SJSA1 (cell line): ENCODE measurements around the gene LMOD2. TPM values are rescaled to one million over a fixed set of nuclear protein-coding genes. Genes with fewer than 3 reads are reported as not detected.

Source experiments
- DNase-seq, 2 experiments: peaks; one replicate each; pipeline ENCODE4 v3.0.0-alpha.2; 2015 to 2020; ENCODE audit warnings: low spot score in 2 of 2, low read depth in 1 of 2
- H3K27ac ChIP-seq: fragments of 250-450 bp; sonication (Bioruptor Pico); 2 replicates; pipeline ENCODE4 v1.5.1; 2020; ENCODE audit warnings: mild to moderate bottlenecking, moderate library complexity
- H3K27me3 ChIP-seq: fragments of 250-450 bp; sonication (Bioruptor Pico); replicated peaks from 2 replicates; pipeline ENCODE4 v1.5.1; 2020; ENCODE audit warnings: mild to moderate bottlenecking, moderate library complexity
- H3K36me3 ChIP-seq: fragments of 250-450 bp; sonication (Bioruptor Pico); 2 replicates; pipeline ENCODE4 v1.5.1; 2020; ENCODE audit warnings: mild to moderate bottlenecking
- H3K4me1 ChIP-seq: fragments of 250-450 bp; sonication (Bioruptor Pico); replicated peaks from 2 replicates; pipeline ENCODE4 v1.6.1; 2021; ENCODE audit warnings: mild to moderate bottlenecking
- H3K4me3 ChIP-seq: fragments of 250-450 bp; sonication (Bioruptor Pico); 2 replicates; pipeline ENCODE4 v1.5.1; 2020; ENCODE audit warnings: mild to moderate bottlenecking
- H3K9me3 ChIP-seq: fragments of 250-450 bp; sonication (Bioruptor Pico); replicated peaks from 2 replicates; pipeline ENCODE4 v1.5.1; 2020; ENCODE audit warnings: mild to moderate bottlenecking
- total RNA-seq: library from RNA; depleted of rRNA; stranded (reverse); fragments of >200 nt; shearing (Covaris generic); gene quantifications from 2 replicates; pipeline ENCODE4 v1.2.3, GENCODE V29; 2014; rRNA removed

LMOD2 gene, protein sequence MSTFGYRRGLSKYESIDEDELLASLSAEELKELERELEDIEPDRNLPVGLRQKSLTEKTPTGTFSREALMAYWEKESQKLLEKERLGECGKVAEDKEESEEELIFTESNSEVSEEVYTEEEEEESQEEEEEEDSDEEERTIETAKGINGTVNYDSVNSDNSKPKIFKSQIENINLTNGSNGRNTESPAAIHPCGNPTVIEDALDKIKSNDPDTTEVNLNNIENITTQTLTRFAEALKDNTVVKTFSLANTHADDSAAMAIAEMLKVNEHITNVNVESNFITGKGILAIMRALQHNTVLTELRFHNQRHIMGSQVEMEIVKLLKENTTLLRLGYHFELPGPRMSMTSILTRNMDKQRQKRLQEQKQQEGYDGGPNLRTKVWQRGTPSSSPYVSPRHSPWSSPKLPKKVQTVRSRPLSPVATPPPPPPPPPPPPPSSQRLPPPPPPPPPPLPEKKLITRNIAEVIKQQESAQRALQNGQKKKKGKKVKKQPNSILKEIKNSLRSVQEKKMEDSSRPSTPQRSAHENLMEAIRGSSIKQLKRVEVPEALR
- not detected in 2 replicates for total RNA-seq

DNA sequence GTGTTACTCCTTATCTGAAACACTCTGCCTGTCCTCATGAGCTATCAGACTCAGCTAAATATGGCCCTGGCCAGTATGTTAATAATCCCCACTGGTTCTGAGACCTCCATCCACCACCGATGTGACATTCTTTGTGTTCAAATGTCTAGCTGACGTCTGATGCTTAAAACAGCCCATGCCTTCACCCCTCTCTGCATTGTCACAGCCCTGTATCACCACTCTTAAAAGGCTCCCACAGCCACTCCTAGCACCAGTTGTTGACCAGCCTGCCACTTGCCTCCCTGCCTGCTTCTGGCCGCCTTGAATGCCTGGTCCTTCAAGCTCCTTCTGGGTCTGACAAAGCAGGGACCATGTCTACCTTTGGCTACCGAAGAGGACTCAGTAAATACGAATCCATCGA lies at the start of gene LMOD2:
TSS of gene LMOD2 (plus strand) at position 253 of the 400 bp plus-strand sequence. CDS start at position 351, 98 bp downstream.
- no peaks in the 10 kb centered on the region for H3K4me1 ChIP-seq
- H3K9me3 ChIP-seq: no peaks in the 10 kb centered on the region; the same call in 1 of the 2 replicates
- no peaks in the 10 kb centered on the region for H3K27me3 ChIP-seq
- H3K4me3 ChIP-seq: no peak within 1 kb of the TSS
- no peak for DNase-seq
- no peak within 1 kb of the TSS for H3K27ac ChIP-seq
- no peaks in the 10 kb centered on the region for H3K36me3 ChIP-seq

DNA sequence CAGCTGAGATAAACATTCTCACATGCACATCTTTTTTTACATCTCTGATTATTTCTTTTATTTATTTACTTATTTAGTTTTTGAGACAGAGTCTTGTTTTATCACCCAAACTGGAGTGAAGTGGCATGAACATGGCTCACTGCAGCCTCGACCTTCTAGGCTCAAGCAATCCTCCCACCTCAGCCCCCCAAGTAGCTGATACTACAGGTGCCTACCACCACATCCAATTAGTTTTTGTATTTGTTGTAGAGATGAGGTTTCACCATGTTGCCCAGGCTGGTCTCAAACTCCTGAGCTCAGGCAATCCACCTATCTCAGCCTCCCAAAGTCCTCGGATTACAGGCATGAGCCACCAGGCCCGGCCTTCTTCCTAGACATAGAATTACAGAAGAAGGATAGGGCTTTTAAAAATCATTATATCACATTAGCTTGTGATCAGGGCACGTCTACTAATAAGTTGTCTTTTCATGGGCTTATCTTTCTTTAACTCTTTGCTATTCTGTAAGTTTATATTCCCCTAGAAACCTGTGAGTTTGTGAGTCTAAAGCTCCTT lies 48.2 kb upstream of the LMOD2 start:
- Histone ChIP-seq H3K4me1 (no peaks in the 10 kb centered on the region), H3K9me3 (no peaks in the 10 kb centered on the region), H3K4me3 (no peak overlapping the region), H3K27me3 (no peaks in the 10 kb centered on the region), H3K36me3 (no peaks in the 10 kb centered on the region), H3K27ac (no peak overlapping the region)
- DNase-seq: no peak

DNA sequence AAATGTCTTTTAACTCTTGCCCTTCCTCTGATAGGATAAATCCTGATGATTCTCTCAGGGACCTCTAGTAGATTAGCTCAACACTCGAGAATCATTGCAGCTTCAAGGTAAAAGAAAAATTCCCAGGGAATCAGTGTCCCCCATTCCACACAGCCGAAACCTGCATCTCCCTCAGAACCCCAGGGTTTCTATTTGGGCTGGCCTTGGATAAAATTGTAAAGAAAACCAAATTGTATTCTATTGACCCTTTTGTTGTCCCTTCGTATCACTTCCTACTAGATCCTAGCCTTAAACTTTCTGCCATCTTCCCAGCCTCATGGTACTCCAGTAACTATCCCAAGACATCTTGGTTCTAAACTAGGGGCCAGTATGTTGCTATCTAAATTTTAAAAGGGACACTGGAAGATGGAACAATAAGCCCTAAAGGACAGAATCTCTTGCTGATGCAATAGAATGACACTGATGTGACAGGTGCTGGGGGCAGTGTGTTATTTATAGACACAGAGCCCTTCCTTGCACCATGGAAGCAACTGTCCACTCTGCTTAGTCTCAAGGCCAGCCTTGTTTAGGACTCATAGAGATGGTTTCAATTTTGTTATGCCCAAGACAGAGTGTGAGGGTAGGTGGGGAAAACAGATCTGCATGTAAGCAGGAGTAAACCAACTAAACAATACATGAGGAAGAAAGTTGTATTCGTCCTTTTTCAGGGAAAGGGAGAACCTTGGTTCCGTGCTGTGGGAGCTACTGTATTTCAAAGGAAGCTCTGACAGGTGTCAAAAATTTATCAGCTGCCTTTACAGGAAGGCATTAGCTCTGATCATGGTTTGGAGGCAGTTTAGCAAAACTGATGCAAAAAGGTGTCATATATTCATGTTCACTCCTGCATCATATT lies 46.4 kb upstream of the LMOD2 start:
- Histone ChIP-seq H3K36me3 (no peaks in the 10 kb centered on the region), H3K4me1 (no peaks in the 10 kb centered on the region), H3K4me3 (no peak overlapping the region), H3K27ac (no peak overlapping the region), H3K9me3 (no peaks in the 10 kb centered on the region), H3K27me3 (no peaks in the 10 kb centered on the region)
- no peak for DNase-seq

DNA sequence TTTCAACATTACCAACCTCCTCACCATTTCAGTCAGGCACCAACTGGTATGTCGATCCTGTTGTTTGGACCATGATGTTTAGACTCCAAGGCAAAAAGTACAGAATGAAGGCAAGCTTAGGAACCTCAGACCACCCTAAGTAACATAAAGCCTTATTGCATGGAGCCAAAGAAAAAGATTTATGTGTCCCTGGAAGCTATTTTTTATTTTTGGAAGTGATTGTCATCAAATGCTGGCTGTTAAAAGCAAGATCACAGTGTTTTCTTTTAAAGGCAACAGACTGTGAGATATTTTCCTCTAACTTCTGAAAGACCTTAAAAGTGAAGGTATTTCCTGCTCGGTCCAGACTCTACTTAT lies 45.8 kb upstream of the LMOD2 start:
- no peak for DNase-seq
- no peak overlapping the region for H3K27ac ChIP-seq
- H3K27me3 ChIP-seq: no peaks in the 10 kb centered on the region
- no peaks in the 10 kb centered on the region for H3K36me3 ChIP-seq
- no peak overlapping the region for H3K4me3 ChIP-seq
- no peaks in the 10 kb centered on the region for H3K4me1 ChIP-seq
- no peaks in the 10 kb centered on the region for H3K9me3 ChIP-seq

DNA sequence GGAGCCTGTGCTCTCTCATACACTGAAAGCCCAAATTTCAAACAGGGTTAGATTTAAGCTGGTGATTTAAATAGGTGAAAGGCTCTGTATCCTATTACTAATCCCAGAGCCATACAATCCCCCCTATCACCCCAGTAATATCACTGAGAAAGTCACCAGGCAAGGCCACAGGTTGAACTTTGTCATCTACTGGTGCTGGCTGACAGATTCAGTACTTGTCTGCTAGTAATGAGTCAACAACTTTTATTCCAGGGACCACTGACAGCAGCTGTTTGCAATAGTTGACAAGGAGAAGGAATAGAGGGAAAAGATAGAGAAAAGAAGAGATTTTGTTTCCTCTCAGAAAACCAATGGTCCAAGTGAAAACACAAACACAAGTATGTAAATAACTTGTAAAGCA lies 43.6 kb upstream of the LMOD2 start:
- peaks cover 14% of the 10 kb centered on the region for H3K4me1 ChIP-seq
- no peak overlapping the region for H3K27ac ChIP-seq
- DNase-seq: no peak
- no peaks in the 10 kb centered on the region for H3K9me3 ChIP-seq
- H3K36me3 ChIP-seq: no peaks in the 10 kb centered on the region
- no peaks in the 10 kb centered on the region for H3K27me3 ChIP-seq
- H3K4me3 ChIP-seq: no peak overlapping the region

DNA sequence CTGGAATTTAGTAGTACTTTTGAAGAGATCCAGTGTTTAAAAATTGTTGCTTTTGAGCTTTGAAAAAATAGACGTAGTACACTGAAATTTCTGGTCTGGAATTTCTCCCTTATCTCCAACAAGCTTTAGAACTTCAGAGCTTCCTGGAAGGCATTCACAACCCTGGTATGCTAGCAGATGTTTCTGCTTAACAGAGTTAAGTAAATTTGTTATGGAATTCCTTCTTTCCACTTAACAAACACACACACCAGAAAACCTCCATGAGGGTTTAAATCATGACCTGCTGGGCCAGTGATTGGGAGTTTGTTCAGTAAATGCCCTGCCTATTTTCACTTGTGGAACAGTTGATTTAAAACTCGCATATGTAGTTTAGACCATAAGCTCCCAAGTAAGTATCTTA lies 40.3 kb upstream of the LMOD2 start:
- Histone ChIP-seq H3K36me3 (no peaks in the 10 kb centered on the region), H3K27ac (no peak overlapping the region), H3K4me3 (no peak overlapping the region), H3K9me3 (no peaks in the 10 kb centered on the region), H3K4me1 (peaks cover 14% of the 10 kb centered on the region), H3K27me3 (no peaks in the 10 kb centered on the region)
- DNase-seq: peak in 1 of 2 experiments; percentile 33

DNA sequence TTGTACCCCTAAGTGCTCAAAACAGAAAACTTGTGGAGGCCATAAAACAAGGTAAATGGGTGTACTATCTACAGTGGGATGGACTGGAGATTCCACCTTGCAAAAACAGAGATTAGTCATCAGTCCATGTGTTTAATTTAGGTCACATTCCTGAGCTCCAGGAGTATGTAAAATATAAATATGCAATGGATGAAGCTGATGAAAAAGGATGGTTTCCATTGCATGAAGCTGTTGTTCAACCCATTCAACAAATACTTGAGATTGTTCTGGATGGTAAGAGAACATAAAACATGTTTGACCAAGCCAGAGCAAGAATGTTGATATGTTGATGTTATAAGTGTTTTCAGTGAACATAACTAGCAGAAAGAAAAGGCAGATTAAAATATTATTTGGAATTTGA lies 39.4 kb upstream of the LMOD2 start:
- Histone ChIP-seq H3K27ac (no peak overlapping the region), H3K27me3 (no peaks in the 10 kb centered on the region), H3K36me3 (no peaks in the 10 kb centered on the region), H3K9me3 (no peaks in the 10 kb centered on the region), H3K4me3 (no peak overlapping the region), H3K4me1 (peaks cover 14% of the 10 kb centered on the region)
- DNase-seq: peak in 1 of 2 experiments; percentile 18

DNA sequence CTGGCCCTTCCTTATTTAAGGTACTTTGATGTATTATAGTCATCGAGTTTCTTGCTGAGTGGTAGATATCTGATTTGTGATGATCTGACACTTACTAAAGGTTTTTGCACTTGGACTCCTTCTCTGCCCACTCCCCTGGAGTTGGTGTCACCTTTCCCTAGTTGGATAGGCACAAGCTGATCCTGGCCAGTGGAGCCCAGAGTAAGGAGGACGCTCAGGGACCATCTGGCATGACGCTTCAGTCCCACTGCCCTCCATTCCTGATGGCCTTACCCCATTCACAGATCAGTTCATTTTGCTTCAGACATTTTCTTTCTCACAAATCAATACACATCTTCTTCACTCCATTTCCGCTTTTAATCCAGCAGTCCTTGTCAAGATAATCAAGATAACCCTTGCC lies 34.0 kb upstream of the LMOD2 start:
- Histone ChIP-seq H3K9me3 (no peaks in the 10 kb centered on the region), H3K27ac (no peak overlapping the region), H3K36me3 (no peaks in the 10 kb centered on the region), H3K4me1 (peaks cover 2% of the 10 kb centered on the region; the same call in 1 of the 2 replicates), H3K4me3 (no peak overlapping the region), H3K27me3 (no peaks in the 10 kb centered on the region)
- no peak for DNase-seq

DNA sequence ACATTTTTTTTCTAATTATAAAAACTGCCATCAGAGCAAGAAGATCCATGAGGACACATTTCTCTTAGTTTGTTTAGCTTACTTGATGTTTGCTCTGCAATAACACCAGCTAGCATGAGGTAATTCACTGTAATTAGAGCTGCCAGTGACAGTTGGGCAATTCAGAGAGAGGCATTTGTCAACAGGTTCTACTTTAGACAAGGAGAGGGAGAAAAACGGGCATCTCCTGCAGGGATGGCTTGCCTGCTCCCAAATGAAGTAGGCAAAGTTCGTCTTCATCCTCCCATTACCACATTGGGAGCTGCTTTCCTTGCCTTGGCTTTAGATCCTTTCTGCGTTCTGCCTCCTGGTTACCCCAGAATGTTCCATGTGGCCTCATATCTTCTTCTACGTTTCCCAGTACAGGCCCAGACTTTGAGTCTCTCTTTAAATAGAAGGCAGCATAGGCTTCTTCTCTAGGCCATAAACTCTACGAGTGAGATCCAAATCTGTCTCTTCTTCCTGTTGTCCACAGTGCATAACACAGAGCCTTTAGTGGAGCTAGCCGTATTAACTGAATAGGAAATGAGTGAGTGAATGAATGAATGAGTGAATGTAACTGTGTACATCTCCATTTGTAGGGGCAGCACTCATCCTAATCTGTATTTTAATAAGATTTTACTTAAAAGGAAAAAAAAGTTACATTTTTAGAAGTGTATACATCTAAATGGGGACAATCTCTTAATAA lies 32.8 kb upstream of the LMOD2 start:
- Histone ChIP-seq H3K27me3 (no peaks in the 10 kb centered on the region), H3K4me3 (no peak overlapping the region), H3K4me1 (no peaks in the 10 kb centered on the region), H3K27ac (no peak overlapping the region), H3K36me3 (no peaks in the 10 kb centered on the region), H3K9me3 (no peaks in the 10 kb centered on the region)
- DNase-seq: no peak

DNA sequence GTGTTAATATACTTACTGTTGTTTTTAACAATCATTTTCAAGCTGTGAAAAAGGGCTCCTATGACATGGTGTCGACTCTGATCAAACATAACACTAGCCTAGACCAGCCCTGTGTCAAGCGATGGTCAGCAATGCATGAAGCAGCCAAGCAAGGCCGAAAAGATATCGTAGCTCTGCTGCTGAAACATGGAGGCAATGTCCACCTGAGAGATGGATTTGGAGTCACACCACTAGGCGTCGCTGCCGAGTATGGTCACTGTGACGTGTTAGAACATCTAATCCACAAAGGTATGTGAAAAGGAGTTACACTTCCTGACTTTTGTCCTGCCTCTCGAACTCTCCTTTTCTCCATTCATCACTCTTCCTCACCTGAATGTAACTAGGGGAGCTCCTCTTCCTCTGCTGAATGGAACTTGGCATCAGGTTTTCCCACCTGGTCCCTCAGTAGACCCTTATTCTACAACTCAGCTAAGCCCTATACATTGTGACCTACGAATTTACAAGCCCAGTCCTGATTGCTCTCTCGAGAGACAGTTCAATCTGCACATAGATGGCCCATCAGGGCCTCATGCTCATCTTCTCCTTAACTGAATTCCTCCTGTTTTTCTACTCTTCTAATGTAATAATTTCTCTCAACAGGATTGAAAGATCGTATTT lies 31.0 kb upstream of the LMOD2 start:
- no peak for DNase-seq
- Histone ChIP-seq H3K4me1 (no peaks in the 10 kb centered on the region), H3K27ac (no peak overlapping the region), H3K9me3 (no peaks in the 10 kb centered on the region), H3K4me3 (no peak overlapping the region), H3K27me3 (no peaks in the 10 kb centered on the region), H3K36me3 (no peaks in the 10 kb centered on the region)

DNA sequence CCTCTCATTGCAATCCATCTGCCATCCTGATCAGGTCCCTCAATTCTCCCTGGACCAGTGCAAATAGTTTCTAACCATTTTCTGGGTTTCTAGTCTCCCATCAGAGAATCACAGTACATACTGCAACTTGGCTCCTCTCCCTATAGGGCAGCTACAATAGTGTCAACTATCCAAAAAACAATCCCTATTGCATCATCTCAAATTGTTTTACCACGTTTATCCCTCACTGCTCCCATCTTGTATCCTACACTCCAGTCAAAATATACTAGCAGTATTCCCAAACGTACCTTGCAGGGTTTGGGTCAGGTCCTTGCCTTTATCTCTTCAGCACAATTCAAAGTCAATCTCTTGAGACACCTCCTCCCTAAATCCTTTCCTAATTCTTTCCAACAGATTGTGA lies 30.4 kb upstream of the LMOD2 start:
- no peak overlapping the region for H3K27ac ChIP-seq
- no peaks in the 10 kb centered on the region for H3K4me1 ChIP-seq
- no peaks in the 10 kb centered on the region for H3K9me3 ChIP-seq
- no peaks in the 10 kb centered on the region for H3K36me3 ChIP-seq
- no peaks in the 10 kb centered on the region for H3K27me3 ChIP-seq
- H3K4me3 ChIP-seq: no peak overlapping the region
- DNase-seq: no peak

DNA sequence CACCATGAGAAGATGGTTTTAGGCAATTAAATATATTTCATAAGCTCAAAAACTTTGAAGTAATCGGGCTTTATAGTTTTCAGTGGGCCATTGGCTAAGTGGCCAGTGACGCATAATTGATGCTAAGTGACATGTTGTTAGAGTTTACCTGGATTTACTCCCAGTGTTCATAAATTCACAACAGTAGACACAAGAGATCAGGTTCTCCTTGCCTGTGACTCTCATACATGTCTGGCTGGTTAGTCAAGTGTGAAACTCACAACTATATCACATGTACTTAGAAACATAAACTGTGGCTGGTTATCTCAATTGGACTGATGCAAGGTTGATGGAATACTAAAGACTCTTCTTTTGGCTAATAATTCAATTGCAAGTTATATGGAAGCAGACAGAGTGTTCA lies 27.8 kb upstream of the LMOD2 start:
- Histone ChIP-seq H3K4me3 (no peak overlapping the region), H3K27me3 (no peaks in the 10 kb centered on the region), H3K9me3 (no peaks in the 10 kb centered on the region), H3K27ac (no peak overlapping the region), H3K36me3 (no peaks in the 10 kb centered on the region), H3K4me1 (no peaks in the 10 kb centered on the region)
- no peak for DNase-seq

DNA sequence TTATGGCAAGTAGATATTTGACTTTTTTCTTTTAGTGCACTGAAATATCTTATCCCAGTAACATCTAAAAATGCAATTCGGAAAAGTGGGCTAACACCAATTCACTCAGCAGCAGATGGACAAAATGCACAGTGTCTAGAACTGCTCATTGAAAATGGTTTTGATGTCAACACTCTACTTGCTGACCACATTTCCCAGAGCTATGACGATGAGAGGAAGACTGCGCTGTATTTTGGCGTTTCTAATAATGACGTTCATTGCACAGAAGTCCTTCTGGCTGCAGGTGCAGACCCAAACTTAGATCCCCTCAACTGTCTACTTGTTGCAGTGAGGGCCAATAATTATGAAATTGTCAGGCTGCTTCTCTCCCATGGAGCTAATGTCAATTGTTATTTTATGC lies 26.8 kb upstream of the LMOD2 start:
- no peak for DNase-seq
- Histone ChIP-seq H3K27ac (no peak overlapping the region), H3K36me3 (no peaks in the 10 kb centered on the region), H3K9me3 (no peaks in the 10 kb centered on the region), H3K27me3 (no peaks in the 10 kb centered on the region), H3K4me3 (no peak overlapping the region), H3K4me1 (peaks cover 5% of the 10 kb centered on the region)
